GM13976 (cell line): Measurements from ENCODE around the gene AHRR.
A peak's percentile ranks its signal among the peaks of the same experiment; 100 is the strongest.

ENCODE experiments used
- DNase-seq: peaks from one replicate; pipeline ENCODE4 v3.0.0; 2012; ENCODE audit warnings: low spot score
- CTCF ChIP-seq: IDR thresholded peaks from 2 replicates; pipeline ENCODE4 v1.5.1; 2012; ENCODE audit warnings: borderline replicate concordance, mild to moderate bottlenecking; ENCODE audit not compliant: insufficient read depth; ENCODE audit errors: extremely low read depth, missing control alignments, control extremely low read depth
- in situ Hi-C: fragments of 300-500 bp; cut with MboI; formaldehyde crosslinking; loops from one replicate; pipeline ENCODE4 v1.12.0; 2022; ENCODE audit warnings: low sequenced_read_pairs, mixed read lengths, inconsistent platforms; ENCODE audit not compliant: unreplicated experiment

AHRR gene

GRCh38 chr5:386432-387341, 65.2 kb downstream of the AHRR start:
- DNase-seq, result no peak
- no peak for TF ChIP-seq CTCF

GRCh38 chr5:387491-388265, 66.2 kb downstream of the AHRR start:
- DNase-seq, result no peak
- in situ Hi-C loops, result no loop called here
- no peak for TF ChIP-seq CTCF

More at GRCh38 chr5:386432-387341, 65.2 kb downstream of the AHRR start:
- in situ Hi-C loops, result no loop called here

GRCh38 chr5:388266-389196, 67.0 kb downstream of the AHRR start:
- peak; percentile 33 for DNase-seq
- no peak for TF ChIP-seq CTCF
- in situ Hi-C loops, result no loop called here

GRCh38 chr5:389197-389821, 67.8 kb downstream of the AHRR start:
- no peak for TF ChIP-seq CTCF
- in situ Hi-C loops, result no loop called here

GRCh38 chr5:389891-390622, 68.5 kb downstream of the AHRR start:
- no peak for DNase-seq
- in situ Hi-C loops, result no loop called here
- no peak for TF ChIP-seq CTCF

More at GRCh38 chr5:389197-389821, 67.8 kb downstream of the AHRR start:
- DNase-seq, result no peak
